ENCODE results near the gene RAMAC.
"Not testable (repeated sequence)": the region's sequence is repeated elsewhere in the genome, so short reads cannot be mapped to it uniquely, and the experiment has no call there.

RAMAC gene

GRCh38 chr15:82969353-82969752, 16.7 kb upstream of the RAMAC start:
- DNase-seq = no peak

GRCh38 chr15:82970078-82970686, 15.8 kb upstream of the RAMAC start:
- DNase-seq = no peak

- DNase-seq = no peak
Observed at GRCh38 chr15:82970696-82971095, 15.3 kb upstream of the RAMAC start.

GRCh38 chr15:82971218-82971984, 14.6 kb upstream of the RAMAC start:
- DNase-seq = no peak

GRCh38 chr15:82972990-82973389, 13.0 kb upstream of the RAMAC start:
- DNase-seq = no peak

GRCh38 chr15:82977076-82977475, 8.9 kb upstream of the RAMAC start:
- DNase-seq = no peak

- DNase-seq = no peak
Observed at GRCh38 chr15:82978438-82978837, 7.6 kb upstream of the RAMAC start.

- DNase-seq = no peak
Observed at GRCh38 chr15:82979726-82980125, 6.3 kb upstream of the RAMAC start.

- no peak for DNase-seq
Observed at GRCh38 chr15:82980981-82981380, 5.0 kb upstream of the RAMAC start.

GRCh38 chr15:82986442-82986780, 401 bp downstream of the RAMAC start:
- no peak for DNase-seq

- no peak for DNase-seq
Observed at GRCh38 chr15:82992436-82992998, 6.5 kb downstream of the RAMAC start.

- no peak for DNase-seq
Observed at GRCh38 chr15:82993144-82993543, 7.1 kb downstream of the RAMAC start.

GRCh38 chr15:82995076-82995475, 9.1 kb downstream of the RAMAC start:
- no peak for DNase-seq

- no peak for DNase-seq
Observed at GRCh38 chr15:82995938-82996337, 9.9 kb downstream of the RAMAC start.

- no peak for DNase-seq
Observed at GRCh38 chr15:82999426-82999825, 13.4 kb downstream of the RAMAC start.

GRCh38 chr15:82999905-83000671, 14.1 kb downstream of the RAMAC start:
- no peak for DNase-seq

- DNase-seq = not testable (repeated sequence)
Observed at GRCh38 chr15:83000672-83001031, 14.6 kb downstream of the RAMAC start.

- DNase-seq = peak; percentile 84
Observed at GRCh38 chr15:83010709-83011270, 24.8 kb downstream of the RAMAC start.

- peak; percentile 93 for DNase-seq
Observed at GRCh38 chr15:83011271-83012075, 25.5 kb downstream of the RAMAC start, which contains the start of gene C15orf40. TSS of gene C15orf40 (minus strand) at chr15:83011639. CDS start at chr15:83011607, 32 bp downstream.

- DNase-seq = no peak
Observed at GRCh38 chr15:83012076-83012426, 26.0 kb downstream of the RAMAC start.

GRCh38 chr15:83012636-83013035, 26.6 kb downstream of the RAMAC start:
- no peak for DNase-seq

GRCh38 chr15:83014205-83014653, 28.2 kb downstream of the RAMAC start:
- no peak for DNase-seq
